ENCODE results near the gene SDC3. TPM values are rescaled to one million over a fixed set of nuclear protein-coding genes. Genes with fewer than 3 reads are reported as not detected.

Gene SDC3
- polyA plus RNA-seq, 3 donors: 0.05 to 1.2 (median 0.12) TPM

DNA sequence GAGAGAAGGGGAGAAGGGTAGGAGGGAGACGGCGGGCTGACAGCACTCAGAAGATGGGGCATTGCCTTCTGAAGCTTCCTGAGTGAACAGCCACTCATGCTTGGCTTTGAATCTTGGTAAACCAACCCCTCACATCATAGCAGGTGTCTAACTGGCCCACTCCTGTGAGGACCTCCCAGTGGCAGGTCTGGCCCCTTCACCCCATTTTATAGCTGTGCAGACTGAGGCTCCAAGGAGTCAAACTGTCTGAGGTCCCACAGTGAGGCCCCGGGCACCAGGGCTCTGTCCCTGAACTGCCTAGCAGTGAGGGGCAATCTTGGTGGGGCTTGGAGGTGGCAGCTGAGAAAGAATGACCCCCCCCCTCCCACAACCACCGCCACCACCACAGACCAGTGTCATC lies 41.0 kb downstream of the SDC3 start:
- TF ChIP-seq, protein P1, sequence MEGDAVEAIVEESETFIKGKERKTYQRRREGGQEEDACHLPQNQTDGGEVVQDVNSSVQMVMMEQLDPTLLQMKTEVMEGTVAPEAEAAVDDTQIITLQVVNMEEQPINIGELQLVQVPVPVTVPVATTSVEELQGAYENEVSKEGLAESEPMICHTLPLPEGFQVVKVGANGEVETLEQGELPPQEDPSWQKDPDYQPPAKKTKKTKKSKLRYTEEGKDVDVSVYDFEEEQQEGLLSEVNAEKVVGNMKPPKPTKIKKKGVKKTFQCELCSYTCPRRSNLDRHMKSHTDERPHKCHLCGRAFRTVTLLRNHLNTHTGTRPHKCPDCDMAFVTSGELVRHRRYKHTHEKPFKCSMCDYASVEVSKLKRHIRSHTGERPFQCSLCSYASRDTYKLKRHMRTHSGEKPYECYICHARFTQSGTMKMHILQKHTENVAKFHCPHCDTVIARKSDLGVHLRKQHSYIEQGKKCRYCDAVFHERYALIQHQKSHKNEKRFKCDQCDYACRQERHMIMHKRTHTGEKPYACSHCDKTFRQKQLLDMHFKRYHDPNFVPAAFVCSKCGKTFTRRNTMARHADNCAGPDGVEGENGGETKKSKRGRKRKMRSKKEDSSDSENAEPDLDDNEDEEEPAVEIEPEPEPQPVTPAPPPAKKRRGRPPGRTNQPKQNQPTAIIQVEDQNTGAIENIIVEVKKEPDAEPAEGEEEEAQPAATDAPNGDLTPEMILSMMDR (IDR thresholded peaks at IDR 0.05): no peak
- Mint-ChIP-seq H3K27me3 (ENCODE audit: low read depth in 3 of 3) (peaks cover 32 to 64% (median 51%) of the 10 kb centered on the region in 3 donors), H3K27ac (no peak overlapping the region), H3K9me3 (peaks cover 8 to 19% (median 12%) of the 10 kb centered on the region in 7 donors), H3K4me1 (peaks cover 12% of the 10 kb centered on the region), H3K36me3 (no peaks in the 10 kb centered on the region), H3K4me3 (no peak overlapping the region)
- Histone ChIP-seq H4K20me1 (ENCODE audit: insufficient read depth, low read length) (no peaks in the 10 kb centered on the region), H2AFZ (ENCODE audit: insufficient read depth, low read depth, low read length, poor library complexity, severe bottlenecking) (no peak overlapping the region), H3K4me2 (replicated peaks; ENCODE audit: extremely low read depth, low read length, poor library complexity, severe bottlenecking) (no peak overlapping the region), H3K9me3 (replicated peaks in 1 of 2; ENCODE audit: control insufficient read depth in 1 of 2, insufficient read depth in 1 of 2, low read length in 2 of 2) (peaks cover 0 to 13% of the 10 kb centered on the region in 2 donors), H3K9ac (ENCODE audit: insufficient read depth, low read length, poor library complexity, severe bottlenecking) (no peak overlapping the region), H3K4me1 (ENCODE audit: control insufficient read depth in 1 of 2, insufficient read depth in 2 of 2, low read length in 2 of 2) (no peaks in the 10 kb centered on the region), H3K27ac (ENCODE audit: low read depth in 1 of 2, low read length in 2 of 2) (no peak overlapping the region), H3K79me2 (ENCODE audit: insufficient read depth, low read length) (no peaks in the 10 kb centered on the region), H3K27me3 (ENCODE audit: control insufficient read depth in 2 of 2, insufficient read depth in 2 of 2, low read length in 2 of 2) (peaks cover 3 to 52% of the 10 kb centered on the region in 2 donors), H3K4me3 (replicated peaks in 1 of 3; ENCODE audit: low read depth in 2 of 3, low read length in 3 of 3) (no peak overlapping the region), H3K36me3 (replicated peaks in 1 of 2; ENCODE audit: control insufficient read depth in 1 of 2, insufficient read depth in 2 of 2, low read length in 2 of 2) (no peaks in the 10 kb centered on the region)
- WGBS (ENCODE audit: insufficient coverage): no CpG with 5 or more reads among the region's 4 CpGs
- no peak for DNase-seq
- intact Hi-C loops (cut with micrococcal nuclease): no loop called here

DNA sequence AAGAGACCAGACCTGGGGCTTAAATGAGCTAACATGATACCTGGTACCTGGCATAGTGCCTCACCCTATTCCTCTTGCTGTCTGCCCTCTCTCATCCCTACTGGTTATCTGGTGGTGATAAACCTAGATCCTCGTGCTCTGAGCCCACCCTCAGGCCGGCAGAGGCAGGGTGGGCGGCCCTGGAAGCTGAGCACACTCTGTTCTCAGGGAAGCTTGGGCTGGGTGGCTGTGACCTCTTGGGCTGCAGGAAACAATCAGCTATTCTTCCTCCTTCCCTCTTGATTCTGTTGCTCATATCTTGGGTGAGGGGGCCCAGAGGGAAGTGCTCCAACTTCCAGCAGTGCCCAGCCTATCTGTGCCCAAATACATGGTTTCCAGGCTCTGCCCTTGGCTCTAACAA lies 42.0 kb downstream of the SDC3 start:
- H3K27ac Mint-ChIP-seq: no peak overlapping the region
- peaks cover 0 to 4% of the 10 kb centered on the region in 2 donors for H3K9me3 ChIP-seq (replicated peaks in 1 of 2; ENCODE audit: control insufficient read depth in 1 of 2, insufficient read depth in 1 of 2, low read length in 2 of 2)
- H3K36me3 ChIP-seq (replicated peaks in 1 of 2; ENCODE audit: control insufficient read depth in 1 of 2, insufficient read depth in 2 of 2, low read length in 2 of 2): no peaks in the 10 kb centered on the region
- H2AFZ ChIP-seq (ENCODE audit: insufficient read depth, low read depth, low read length, poor library complexity, severe bottlenecking): no peak overlapping the region
- no peaks in the 10 kb centered on the region for H4K20me1 ChIP-seq (ENCODE audit: insufficient read depth, low read length)
- no peak overlapping the region for H3K4me2 ChIP-seq (replicated peaks; ENCODE audit: extremely low read depth, low read length, poor library complexity, severe bottlenecking)
- no peak overlapping the region for H3K4me3 Mint-ChIP-seq
- 61% methylated on average over 3 of the region's 3 CpGs for WGBS (ENCODE audit: insufficient coverage)
- peaks cover 30 to 58% (median 50%) of the 10 kb centered on the region in 3 donors for H3K27me3 Mint-ChIP-seq (ENCODE audit: low read depth in 3 of 3)
- no peaks in the 10 kb centered on the region for H3K36me3 Mint-ChIP-seq
- H3K4me1 Mint-ChIP-seq: peaks cover 5% of the 10 kb centered on the region
- peaks cover 0 to 9% (median 5%) of the 10 kb centered on the region in 7 donors for H3K9me3 Mint-ChIP-seq
- no peaks in the 10 kb centered on the region for H3K79me2 ChIP-seq (ENCODE audit: insufficient read depth, low read length)
- no peak overlapping the region for H3K4me3 ChIP-seq (replicated peaks in 1 of 3; ENCODE audit: low read depth in 2 of 3, low read length in 3 of 3)
- TF ChIP-seq, protein P1 (IDR thresholded peaks at IDR 0.05): no peak
- no peak for DNase-seq
- H3K9ac ChIP-seq (ENCODE audit: insufficient read depth, low read length, poor library complexity, severe bottlenecking): no peak overlapping the region
- peaks cover 3 to 52% of the 10 kb centered on the region in 2 donors for H3K27me3 ChIP-seq (ENCODE audit: control insufficient read depth in 2 of 2, insufficient read depth in 2 of 2, low read length in 2 of 2)
- intact Hi-C loops (cut with micrococcal nuclease): no loop called here
- no peak overlapping the region for H3K27ac ChIP-seq (ENCODE audit: low read depth in 1 of 2, low read length in 2 of 2)
- H3K4me1 ChIP-seq (ENCODE audit: control insufficient read depth in 1 of 2, insufficient read depth in 2 of 2, low read length in 2 of 2): no peaks in the 10 kb centered on the region

Data from CD14-positive monocyte (primary cell).